HG02884 (cell line): ENCODE results near the gene RPTN.

Experiments
- ATAC-seq: cut with Tn5 transposase; IDR thresholded peaks from one replicate; pipeline ENCODE4 v1.9.1; 2021; ENCODE audit warnings: mild to moderate bottlenecking, moderate library complexity; ENCODE audit not compliant: unreplicated experiment

Gene RPTN

DNA sequence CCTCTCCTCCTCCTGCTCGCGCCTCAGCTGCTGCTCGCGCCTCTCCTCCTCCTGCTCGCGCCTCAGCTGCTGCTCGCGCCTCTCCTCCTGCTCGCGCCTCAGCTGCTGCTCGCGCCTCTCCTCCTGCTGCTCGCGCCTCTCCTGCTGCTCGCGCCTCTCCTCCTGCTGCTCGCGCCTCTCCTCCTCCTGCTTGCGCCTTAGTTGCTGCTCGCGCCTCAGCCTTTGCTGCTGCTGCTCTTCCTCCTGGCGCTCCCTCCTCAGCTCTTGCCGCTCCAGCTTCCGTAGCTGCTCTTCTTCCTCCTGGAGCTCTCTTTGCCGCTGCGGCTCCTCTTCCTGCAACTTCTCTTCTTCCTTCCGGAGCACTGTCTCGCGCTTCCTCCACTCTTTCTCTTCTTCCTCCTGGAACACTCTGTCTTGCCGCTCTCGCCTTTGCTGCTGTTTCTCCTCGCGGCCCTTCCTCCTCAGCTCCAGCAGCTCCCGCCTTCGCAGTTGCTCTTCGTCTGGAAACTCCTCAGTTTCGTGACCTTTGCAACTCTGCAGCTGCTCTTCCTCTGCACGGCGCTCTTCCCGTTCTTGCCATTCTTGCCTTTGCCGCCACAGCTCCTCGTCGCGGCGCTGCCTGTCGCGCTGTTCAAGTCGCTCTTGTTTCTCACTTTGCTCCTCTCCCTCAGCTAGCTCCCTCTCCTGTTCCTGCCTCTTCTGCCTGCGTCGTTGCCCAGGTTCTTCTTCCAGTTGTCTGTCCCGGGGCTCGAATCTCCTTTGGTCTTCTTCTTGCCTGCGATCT is 46.7 kb downstream of the RPTN start:
- ATAC-seq, result no peak

DNA sequence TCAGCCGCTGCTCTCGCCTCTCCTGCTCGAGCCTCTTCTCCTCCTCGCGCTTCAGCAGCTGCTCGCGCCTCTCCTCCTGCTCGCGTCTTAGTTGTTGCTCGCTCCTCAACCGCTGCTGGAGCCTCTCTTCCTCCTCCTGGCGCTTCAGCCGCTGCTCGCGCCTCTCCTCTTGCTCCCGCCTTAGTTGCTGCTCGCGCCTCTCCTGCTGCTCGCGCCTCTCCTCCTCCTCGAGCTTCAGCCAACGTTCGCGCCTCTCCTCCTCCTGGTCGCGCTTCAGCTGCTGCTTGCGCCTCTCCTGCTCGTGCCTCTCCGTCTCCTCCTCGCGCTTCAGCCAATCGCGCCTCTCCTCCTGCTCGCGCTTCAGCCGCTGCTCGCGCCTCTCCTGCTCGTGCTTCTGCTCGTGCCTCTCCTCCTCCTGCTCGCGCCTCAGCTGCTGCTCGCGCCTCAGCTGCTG is 47.5 kb downstream of the RPTN start:
- no peak for ATAC-seq

DNA sequence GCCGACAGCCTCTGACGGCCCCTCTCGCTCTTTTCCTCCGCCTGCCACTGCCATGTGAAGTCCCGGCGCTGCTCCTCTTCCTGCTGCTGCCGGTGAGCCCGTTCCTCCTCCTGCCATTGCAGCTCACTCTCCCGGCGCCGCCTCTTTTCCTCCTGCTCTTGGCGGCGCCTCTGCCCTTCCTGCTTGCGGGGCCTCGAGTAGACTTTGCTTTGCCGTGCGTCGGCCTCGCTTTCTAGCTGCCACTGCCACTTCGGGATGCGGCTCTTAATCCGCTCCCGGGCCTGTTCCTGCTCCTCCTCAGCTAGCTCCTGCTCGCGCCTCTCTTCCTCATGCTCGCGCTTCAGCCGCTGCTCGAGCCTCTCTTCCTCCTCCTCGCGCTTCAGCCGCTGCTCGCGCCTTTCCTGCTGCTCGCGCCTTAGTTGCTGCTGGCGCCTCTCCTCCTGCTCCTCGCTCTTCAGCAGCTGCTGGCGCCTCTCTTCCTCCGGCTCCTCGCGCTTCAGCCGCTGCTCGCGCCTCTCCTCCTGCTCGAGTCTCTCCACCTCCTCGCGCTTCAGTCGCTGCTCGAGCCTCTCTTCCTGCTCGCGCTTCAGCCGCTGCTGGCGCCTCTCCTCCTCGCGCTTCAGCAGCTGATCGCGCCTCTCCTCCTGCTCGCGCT is 48.0 kb downstream of the RPTN start:
- no peak for ATAC-seq

DNA sequence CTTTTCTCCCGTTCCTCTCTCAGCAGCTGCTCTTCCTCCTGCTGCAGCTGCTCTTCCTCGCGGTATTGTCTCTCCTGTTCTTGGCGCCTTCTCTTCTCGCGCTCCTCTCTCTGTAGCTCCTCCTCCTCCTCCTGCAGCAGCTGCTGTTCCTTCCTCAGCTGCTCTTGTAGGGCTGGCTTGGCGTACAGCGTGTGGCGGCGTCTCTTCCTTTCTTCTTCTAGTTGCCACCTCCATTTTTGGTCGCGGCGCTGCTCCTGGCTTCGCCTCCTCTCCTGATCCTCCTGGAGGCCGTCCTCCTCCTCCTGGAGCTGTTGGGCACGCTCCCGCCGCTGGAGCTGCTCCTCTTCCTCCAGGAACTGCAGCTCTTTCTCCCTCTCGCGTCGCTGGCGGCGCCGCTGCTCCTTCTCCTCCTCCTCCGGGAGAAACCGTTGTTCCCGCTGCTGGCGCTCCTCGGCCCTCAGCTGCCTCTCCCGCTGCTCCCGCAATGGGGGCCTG is 48.6 kb downstream of the RPTN start:
- no peak for ATAC-seq

DNA sequence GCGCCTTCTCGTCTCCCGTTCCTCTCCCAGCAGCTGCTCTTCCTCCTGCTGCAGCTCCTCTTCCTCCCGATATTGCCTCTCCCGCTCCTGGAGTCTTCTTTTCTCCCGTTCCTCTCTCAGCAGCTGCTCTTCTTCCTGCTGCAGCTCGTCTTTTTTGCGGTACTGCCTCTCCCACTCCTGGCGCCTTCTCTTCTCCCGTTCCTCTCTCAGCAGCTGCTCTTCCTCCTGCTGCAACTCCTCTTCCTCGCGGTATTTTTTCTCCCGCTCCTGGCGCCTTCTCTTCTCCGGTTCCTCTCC is 49.1 kb downstream of the RPTN start:
- ATAC-seq, result no peak

DNA sequence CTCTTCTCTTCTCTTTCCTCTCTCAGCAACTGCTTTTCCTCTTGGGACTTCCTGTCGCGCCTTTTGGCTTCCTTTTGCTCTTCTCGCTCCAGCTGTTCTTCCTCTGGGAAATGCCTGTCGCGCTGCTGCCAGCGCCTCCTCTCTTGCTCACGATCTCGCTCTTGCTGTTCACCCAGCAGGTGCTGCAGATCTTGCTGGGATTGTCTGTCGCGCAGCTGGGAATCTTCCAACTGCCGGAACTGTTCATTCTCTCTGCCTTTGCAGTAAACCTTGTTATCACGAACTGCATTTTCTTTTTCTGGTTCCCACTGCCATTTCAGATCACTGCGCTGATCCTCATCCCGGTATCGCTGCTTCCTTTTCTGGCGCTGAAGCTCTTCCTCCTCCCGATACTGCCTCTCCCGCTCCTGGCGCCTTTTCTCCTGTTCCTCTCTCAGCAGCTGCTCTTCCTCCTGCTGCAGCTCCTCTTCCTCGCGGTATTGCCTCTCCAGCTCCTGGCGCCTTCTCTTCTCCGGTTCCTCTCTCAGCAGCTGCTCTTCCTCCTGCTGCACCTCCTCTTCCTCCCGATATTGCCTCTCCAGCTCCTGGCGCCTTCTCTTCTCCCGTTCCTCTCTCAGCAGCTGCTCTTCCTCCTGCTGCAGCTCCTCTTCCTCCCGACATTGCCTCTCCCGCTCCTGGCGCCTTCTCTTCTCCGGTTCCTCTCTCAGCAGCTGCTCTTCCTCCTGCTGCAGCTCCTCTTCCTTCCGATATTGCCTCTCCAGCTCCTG is 49.6 kb downstream of the RPTN start:
- ATAC-seq, result no peak

DNA sequence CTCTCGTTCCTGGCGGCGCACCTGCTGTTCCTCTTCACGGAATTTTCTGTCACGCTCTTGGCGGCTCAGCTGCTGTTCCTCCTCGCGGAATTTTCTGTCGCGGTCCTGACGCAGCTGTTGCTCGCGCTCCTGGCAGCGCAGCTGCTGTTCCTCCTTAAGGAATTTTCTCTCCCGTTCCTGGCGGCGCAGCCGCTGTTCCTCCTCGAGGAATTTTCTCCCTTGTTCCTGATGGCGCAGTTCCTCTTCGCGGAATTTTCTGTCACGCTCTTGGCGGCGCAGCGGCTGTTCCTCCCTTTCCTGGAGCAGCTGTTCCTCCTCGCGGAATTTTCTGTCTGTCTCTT is 50.2 kb downstream of the RPTN start:
- ATAC-seq, result no peak

DNA sequence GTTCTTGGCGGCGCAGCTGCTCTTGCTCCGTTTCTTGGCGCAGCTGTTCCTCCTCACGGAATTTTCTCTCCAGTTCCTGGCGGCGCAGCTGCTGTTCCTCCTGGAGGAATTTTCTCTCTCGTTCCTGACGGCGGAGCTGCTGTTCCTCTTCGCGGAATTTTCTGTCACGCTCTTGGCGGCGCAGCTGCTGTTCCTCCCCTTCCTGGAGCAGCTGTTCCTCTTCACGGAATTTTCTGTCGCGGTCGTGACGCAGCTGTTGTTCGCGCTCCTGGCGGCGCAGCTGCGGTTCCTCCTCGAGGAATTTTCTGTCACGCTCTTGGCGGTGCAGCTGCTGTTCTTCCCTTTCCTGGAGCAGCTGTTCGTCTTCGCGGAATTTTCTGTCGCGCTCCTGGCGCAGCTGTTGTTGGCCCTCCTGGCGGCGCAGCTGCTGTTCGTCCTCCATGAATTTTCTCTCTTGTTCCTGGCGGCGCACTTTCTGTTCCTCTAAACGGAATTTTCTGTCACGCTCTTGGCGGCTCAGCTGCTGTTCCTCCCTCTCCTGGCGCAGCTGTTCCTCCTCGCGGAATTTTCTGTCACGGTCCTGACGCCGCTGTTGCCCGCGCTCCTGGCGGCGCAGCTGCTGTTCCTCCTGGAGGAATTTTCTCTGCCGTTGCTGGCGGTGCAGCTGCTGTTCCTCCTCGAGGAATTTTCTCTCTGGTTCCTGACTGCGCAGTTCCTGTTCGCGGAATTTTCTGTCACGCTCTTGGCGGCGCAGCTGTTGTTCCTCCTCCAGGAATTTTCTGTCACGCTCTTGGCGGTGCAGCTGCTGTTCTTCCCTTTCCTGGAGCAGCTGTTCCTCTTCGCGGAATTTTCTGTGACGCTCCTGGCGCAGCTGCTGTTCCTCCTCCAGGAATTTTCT is 50.8 kb downstream of the RPTN start:
- no peak for ATAC-seq

DNA sequence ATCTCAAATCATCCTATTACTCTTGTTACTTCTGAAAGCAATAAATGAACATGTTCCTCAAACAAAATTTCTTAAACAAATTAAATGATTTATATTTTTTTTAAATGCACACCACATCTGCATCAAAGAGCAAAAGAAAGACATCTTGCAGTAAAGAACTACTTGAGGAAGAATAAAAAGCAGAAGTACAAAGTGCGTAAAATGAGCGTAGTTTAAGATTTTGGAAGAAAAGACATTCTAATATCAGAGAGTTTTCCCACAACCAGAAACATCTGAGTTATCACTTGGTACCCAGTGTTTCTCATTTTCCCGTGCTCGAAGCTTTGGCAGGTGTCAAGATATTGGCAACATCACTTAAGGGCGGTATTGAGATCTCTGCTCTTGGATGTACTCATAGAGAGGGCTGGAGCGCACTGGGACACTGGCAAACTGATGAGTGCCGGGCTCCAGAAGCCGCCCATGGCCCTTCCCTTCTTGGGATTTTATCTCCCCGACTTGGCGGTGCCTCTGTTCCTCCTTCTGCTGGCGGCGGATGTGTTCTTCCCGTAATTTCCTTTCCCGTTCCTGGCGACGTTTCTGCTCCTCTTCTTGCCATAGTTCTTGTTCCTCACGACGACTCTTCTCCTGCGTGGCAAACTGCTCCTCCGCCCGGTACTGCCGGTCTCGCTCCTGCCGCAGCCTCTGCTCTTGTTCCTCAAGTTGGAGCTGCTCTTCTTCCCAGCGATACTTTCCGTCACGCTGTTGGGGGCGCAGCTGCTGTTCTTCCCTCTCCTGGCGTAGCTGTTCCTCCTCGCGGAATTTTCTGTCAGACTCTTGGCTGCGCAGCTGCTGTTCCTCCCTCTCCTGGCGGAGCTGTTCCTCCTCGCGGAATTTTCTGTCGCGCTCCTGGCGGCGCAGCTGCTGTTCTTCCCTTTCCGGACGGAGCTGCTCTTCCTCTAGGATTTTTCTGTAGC is 51.7 kb downstream of the RPTN start:
- no peak for ATAC-seq

DNA sequence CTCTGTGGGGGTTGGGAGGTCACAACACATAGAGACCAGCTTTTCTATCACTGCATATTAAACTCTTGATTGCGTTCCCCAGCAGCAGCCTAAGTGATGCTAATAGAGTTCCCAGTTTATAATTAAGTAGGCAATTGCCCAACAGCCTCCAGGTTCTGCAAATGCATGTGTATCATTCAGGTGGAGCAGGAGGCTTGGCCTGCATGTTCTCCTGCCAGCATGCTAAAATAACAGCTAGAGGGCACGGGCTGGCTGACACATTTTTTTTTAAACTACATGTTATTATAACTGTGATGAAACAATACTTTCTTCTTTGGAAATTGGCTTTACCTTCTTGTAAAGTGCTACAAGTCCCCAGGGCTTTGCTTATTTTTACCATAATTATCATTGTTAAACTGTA is 54.2 kb downstream of the RPTN start:
- ATAC-seq, result no peak
